Activated CD8-positive, alpha-beta memory T cell treated with anti-CD3 and anti-CD28 coated beads for 4 hours (primary cell): Measurements from ENCODE around the gene FBLN5.
"Not testable (repeated sequence)": the region's sequence is repeated elsewhere in the genome, so short reads cannot be mapped to it uniquely, and the experiment has no call there.

Source experiments
- DNase-seq, 2 donors: peaks; one replicate each; pipeline ENCODE4 v3.0.0-alpha.2; 2020; ENCODE audit warnings: low read depth in 2 of 2

FBLN5 gene

DNA sequence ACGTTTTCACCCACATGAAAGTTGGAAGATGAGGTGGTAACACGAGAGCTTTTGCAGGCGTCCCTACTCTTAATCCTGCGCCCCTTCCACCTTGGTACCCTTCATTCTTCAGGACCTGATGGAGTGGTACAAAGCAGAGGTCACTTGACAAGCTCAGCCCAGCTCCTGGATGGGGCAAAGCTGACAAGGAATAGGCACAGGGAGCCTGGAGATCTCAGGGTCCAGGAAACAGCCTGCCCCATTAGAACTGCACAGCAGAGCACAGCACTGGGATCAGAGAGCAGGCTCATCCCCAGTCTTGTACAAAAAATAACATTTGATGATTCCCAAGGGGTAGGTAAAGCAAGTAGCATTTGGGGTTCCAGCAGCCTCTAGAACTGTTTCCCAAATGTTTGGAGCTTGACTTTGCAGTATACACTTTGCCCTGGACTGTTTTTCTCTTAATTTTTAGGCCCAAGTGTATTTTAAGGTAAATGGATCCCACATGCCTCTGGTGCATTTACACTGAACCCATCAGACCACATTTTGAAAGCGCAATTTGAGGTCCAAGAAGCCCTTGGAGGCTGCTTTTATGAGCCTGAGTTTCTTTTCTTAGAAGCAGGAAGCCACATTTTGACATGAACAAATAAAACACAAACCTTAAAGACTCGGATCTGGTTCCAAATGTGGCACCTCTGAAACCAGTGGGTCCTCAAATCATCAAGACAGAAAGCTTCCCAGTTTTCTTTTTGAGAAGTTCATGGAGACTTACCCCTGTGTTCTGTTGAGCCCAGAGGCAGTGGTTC is 80.8 kb downstream of the FBLN5 start:
- DNase-seq = no peak

DNA sequence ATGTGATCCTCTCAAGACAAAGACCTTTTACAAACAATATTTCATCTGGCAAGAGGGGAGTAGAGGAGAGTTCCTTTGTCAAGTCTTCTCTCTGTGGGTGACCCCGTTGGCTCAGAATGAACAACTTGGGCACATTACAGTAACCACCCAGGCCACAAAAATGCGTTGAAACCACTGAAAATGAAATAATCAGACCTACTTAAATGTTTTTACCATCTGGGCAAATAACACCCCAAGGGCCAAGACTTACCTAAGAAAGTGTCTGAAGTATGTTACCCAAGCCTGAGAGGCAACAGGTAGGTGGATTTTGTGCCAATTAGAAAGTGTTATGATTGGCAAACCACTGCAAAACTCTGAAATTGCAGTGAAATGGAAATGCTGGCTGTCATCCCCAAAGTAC is 81.4 kb downstream of the FBLN5 start:
- DNase-seq = no peak

DNA sequence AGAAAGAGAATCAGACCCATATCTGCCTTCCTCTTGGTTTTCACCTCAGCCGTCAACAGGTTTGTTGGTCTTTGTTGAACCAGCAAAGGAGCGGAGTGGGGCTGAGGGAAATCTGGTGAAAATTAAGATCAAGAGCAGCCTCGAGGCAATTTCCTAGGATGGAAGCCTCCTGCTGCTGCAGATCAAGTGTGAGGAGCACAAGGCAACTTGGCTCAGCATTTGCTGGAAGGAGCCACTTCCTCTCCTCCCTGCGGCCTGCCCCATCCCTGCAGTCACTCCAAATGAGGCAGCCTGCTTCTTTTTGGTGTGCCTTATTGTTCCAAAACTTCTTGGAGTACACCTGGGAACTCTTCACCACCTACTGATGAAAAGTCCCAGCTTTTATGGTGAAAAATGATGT is 85.1 kb downstream of the FBLN5 start:
- DNase-seq = no peak

DNA sequence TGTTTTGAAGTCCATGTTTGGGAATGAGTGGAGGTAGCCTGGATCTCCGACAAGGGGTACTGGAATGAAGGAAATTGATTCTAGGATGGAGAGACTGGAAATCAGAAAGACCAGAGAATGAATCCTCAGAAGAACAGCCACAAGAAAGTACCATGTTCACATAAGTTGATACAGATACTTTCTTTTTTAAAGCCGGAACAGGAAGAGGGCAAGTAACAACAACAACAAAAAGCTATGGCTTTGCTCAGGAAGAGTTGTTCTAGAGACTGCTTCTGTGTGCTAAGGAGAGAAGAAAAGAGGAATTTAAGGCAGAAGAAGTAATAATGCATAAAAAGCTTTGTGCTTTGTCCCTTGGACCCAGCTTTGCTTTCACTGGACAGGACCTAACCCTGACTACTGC is 86.4 kb downstream of the FBLN5 start:
- DNase-seq = no peak

DNA sequence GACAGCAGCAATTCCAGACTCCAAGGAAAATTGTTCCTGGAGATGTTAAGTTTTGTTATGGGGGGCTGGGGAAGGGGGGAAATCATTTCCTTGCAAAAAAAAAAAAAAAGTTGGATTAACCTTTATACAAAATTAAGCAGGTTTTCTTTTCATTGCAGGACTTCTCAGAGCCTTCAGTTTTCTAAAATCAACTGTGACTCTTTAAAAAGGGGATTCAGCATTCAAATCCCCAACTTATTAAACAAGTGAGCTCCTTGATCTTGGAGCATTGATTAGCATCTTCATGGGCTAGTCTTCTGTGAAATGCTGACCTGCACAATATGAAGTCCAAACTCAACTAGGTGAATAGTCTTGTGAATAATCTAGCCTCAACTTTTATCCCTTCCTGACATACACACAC is 87.3 kb downstream of the FBLN5 start:
- DNase-seq = no peak

DNA sequence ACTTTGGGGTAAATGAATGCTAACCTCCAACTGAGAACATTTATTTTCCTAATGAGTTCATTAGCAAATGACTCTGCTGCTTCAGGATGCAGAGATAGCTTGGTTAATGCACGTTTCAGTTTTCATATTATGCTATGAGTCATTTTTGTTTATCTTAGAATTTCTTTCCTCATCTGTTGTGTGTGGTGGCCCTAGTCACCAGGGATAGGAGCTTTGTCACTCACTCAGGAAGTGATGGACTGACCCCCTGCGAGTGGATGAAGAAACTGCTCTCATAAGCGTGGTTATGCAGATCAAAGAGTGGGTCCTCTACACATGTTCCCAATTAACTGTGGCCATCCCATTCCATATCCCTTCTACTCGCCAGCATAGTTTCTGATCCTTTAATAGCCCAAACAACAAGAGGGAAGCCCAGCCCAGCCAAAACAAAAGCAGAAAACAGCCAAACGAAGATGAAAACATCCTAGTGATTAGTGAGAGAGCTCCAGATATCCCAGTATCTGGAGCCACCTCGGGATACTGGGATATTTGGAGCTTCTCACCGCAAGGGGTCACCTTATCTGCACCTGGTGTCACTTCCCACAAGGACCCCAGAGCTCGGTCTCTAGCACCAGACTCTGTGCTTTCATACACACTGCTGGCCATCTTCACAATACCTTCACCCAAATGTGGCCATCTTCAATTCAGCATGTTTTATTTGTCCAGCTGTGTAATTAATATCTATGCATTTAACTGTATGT is 88.8 kb downstream of the FBLN5 start:
- no peak for DNase-seq

DNA sequence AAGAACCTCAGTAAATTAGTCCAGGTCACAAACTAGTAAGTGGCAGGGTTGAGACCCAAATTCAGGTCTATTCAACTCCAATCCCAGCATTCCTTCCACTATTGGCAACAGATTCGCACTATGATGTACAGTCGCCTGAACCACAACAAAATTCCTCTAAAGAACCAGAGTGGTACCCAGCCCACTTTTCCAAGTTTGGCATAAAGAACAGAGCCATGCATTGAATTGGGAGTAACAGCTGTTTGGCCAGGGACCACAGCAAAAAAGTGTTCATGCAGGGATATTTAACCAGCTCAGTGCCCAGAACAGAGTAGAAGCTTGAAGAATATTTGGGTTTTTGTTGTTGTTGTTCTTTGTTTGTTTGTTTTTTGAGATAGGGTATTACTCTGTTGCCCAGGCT is 89.9 kb downstream of the FBLN5 start:
- DNase-seq = no peak

DNA sequence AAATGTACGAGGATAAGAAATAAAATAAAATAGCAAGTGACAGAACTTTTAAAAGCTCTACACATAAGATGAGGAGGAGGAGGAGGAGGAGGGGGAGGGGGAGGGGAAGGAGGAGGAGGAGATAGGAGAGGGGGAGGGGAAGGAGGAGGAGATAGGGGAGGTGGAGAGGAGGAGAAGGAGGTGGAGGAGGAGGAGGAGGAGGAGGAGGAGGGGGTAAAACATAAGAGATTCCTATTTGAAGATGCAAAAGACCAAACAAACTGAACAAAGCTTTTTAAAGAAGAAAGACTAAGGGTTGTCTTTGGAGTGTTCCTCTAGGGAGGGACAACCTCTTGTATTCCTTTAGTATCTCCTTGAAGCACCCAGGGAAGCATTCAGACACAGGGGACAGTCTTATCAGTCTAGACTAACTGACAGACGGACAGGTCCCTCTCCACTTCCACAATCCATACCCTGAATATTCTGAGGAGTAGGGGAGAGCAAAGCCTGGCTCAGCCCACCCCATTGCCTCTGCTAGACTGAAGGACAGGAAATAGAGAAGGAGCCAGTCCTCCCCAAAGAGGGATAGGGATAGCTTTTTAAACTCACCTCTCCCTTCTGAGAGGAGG is 93.1 kb downstream of the FBLN5 start:
- DNase-seq = no peak

DNA sequence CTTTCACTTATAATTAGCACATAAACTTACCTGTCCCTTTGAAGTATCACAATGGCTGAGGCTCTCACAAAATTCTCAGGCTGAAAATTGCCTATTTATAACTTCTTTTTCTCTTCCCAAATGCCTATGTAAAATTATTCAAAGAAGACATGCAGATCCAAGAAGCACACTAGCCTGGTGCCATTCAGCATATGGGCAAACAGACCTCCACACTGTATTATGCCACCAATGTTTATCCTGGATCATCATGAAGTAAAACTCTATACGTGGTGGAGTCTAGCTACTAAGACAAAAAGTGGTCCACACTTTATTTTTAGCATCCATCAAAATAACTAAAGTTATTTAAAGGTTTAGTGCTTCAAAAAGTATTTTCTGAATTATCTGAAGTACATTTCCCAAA is 95.9 kb downstream of the FBLN5 start:
- DNase-seq = no peak

DNA sequence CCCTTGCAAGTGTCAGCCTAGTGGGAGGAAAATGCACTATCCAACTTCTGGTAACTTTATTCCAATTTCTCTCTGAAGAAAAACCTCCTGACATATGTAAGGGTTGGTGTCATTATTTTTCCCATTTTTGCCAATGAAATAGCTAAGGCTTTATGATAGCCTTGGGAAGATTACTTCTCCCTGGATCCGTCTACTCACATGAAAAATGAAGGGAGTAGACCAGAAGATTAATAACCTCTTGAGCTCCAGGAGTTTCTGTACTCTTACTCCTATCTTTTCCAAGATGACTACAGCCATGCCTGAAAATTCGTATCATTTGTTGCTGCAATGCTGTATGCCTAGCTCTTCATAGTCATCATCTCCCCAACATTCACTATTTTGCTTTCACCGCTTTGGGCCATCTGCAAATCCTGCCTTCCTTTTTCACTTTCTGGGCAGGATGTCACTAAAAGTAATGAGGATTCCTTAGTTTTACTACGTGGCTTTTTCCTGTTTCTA is 98.9 kb downstream of the FBLN5 start:
- no peak for DNase-seq

DNA sequence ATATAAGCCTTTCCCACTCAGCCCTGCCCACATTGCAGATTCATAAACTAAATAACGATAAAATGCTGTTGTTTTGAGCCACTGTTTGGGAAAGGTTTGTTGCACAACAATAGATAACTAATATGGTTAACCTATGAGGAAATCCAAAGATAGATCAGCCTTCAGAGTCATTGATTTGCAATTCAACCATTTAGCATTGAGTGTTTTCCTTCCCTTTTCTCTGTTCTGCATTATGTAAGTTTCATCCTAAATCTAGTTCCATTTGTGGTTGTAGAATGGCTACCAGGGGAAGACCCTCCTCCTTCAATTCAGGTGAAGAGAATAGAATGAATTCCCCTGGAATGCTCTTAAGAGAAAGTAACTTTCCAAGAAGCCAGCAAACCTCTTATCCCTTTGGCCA is 99.8 kb downstream of the FBLN5 start:
- no peak for DNase-seq

DNA sequence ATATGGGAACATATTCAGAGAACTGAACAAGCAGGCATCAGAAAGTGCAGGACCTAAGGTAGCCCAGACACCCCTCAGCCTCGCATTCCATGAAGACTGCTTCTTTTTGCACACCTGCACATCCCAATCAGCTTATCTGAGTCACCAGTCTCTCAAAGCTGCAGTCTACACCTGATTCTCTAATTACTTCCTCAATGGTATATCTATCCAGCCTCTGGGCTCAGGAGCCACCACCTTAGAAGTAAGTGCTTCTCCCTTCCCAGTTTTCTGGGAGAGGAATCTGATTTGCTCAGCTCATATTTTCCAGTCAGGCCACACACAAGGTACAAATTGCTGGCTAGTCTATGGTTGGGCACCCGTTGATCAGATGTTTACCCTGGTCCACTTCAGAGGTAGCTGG is 101.8 kb downstream of the FBLN5 start:
- no peak for DNase-seq

DNA sequence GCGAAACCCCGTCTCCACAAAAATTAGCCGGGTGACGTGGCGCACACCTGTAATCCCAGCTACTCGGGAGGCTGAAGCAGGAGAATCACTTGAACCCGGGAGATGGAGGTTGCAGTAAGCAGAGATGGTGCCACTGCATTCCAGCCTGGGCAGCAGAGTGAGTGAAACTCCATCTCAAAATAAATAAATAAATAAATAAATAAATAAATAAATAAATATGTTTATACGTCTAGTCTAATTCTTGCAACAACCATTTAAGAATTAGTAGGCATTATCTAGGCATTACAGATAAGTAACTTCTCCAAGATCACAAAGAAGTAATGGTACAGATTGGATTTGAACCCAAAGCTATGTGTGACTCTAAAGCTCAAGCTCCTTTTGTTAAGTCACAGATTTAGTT is 102.4 kb downstream of the FBLN5 start:
- not testable (repeated sequence) for DNase-seq

DNA sequence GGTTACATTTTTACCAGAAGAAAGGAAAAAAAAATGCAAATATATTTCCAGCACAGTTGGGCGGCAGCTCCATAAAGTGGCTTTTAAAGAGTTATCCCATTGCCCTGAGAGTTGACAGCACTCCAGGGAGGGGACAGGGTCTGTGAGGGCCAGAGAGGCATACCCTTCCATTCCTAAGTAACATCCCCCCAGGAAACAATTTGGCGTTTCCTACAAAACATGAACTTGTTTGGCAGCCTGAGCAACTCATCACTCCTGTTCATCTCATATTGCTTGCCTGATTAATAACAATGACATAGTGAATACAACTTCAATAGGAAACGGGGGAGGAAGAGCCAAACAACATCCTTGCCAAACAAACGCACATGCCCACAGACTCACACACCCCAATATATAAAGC is 103.5 kb downstream of the FBLN5 start:
- DNase-seq = no peak

DNA sequence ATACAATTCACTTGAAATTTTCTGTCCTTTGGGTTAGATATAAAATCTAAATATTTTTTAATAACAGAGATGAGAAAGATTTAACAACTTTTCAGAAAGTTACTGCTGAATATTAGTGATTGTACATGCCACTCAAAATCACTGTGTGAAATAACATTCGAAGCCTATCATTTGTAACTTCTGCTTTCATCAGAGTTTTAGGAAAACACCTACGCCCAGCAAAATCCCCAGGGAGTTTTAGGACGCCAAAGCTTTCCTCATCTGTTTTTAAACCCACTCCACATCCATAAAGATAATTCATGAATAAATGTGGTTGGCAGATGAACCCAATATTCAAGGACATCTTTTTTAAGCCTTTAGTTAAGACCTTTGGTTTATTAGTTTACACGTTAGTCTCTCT is 104.1 kb downstream of the FBLN5 start:
- DNase-seq = no peak

DNA sequence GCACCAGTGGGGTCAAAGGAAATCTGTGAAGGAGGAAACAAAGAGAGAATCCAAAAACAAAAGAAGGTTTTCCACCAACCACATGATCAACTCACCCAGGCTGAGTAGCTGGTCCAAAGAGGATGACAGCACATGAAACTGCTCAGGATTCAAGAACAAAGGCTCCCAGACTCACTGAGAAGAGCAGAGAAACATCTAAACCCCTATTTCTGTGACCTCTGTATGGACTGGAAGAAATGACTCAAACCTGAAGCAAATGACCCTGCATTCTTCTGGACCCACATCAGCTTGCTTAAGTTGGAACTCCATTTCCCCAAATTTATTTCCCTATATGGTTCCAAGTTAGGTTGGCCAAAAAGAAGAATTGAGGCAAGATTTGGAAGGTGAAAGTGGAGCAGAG is 106.4 kb downstream of the FBLN5 start:
- no peak for DNase-seq

DNA sequence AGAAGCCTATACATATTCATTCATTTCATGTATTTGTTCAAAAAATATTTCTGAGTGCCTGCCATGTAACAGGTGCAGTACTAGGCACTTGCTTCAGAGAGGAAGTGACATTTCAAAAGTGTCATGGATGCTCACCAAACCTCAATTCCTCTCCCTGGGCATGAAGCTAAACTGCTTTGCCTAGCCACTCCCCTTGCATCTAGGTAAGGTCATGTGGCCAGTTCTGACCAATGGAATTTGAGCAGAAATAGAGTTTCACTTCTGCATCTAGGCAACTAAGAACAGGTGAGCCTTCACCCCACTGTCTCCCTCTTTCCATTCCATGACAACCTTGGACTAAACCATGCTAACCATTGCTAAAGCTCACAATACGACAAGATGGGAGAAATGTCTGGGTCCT is 107.7 kb downstream of the FBLN5 start:
- DNase-seq = no peak

DNA sequence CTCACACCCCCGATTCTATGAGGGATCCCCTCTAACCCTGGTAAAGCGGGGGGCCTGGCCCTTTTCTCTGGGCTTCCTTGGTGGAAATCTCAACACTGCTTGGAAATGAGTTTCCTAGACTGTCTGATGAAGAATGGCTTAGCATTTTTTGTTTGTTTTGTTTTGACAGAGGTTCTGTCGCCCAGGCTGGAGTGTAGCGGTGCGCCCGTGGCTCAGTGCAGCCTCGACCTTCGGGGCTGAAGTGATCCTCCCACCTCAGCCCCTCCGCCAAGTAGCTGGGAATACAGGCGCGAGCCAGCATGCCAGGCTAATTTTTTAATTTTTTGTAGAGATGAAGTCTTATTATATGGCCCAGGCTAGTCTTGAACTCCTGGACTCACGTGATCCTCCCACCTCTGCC is 110.4 kb downstream of the FBLN5 start:
- no peak for DNase-seq

DNA sequence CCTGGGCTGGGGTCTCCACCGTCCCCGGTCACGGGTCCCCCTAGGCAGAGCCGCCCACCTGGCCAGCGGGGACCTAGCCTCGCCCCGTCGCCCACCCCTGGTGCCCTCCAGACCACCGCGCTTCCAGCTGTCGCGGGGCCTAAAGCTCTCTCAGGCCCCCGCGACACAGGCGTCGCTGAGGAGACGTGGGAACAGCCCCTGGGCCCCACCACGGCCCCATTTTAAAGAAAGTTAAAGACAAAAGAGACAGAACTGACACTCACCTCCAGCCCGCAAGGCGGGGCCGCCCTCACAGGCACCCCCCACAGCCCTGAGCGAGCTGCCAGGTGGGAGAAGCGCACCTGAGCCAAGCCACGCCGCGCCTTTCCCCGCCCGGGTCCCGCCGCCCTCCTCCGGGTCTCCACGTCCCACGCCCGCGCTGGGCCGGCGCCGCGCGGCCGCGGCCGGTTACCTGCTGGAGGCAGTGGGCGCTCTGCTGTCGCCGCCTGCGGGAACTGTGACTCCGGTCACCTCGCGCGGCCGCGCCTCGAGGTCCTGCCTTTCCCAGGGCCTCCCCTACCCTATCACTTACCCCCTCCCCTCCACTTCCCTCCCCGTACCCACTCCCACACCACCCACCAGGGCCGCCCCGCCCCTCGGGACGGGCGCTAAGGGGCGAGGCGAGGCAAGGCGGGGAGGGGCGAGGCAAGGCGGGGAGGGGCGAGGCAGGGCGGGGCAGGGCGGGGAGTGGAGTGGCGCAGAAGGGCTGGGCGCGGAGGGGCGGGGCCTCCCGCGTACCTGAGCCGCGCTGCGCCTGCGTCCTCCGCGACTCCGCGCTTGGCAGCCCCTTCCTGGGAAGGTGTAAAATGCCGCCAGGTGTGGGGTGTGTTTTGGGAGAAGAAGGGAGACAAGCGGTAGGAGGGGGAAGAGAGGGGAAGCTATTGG is 111.3 kb downstream of the FBLN5 start:
- peak; percentile 60 to 85 for DNase-seq

DNA sequence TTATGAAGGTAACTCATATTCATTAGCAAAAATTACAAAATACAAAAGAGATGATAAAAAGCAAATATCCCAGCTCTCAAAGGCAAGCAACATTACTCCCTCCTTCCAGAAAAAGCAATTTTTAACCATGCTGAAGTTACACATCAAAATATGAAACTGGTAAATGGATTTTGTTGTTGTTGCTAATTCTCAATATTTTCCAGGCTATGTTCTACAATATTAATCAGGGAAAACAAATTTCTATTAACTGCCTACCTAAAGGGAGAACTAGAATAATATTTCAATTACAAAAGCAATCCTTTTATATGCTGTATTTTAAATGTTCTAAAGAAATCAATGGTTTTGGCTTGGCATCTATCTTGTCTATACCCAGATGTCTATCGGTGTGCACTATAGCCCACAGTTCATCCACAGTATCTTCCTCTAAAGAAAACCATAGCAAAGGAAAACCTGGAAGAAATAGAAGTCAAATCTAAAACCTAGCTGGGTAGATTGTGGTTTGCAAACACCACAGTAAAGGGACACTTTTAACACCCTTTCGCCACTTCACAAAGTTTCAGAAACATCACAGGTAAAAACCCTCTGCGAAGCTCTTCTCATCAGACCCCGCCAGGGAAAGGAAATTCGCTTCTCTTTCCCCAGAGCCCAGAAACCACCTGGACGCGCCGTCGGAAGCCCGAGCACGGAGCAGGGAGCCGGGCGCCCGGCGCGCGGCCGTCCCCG is 112.1 kb downstream of the FBLN5 start:
- no peak for DNase-seq

DNA sequence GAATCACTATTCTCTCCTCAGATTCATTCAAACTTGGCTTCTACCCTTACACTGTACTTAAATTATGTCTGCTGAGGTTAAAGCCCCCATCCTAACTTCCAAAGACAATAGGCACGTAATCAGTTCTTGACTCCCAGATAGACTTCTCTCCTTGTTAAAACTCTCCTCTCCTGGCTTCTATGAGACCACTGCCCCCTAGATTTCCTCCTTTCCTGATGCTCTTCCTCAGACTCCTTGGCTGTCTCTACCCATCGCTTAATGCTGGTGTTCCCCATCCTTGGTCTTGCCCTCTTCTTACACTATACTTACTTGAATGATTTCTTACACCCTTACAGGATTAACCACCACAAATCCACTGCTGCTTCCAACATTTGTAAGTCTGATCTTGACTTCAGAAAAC is 112.9 kb downstream of the FBLN5 start:
- no peak for DNase-seq
